HepG2 (cell line): ENCODE results near the gene ESPNL. TPM values are rescaled to one million over a fixed set of nuclear protein-coding genes. Genes with fewer than 3 reads are reported as not detected.
A peak's percentile ranks its signal among the peaks of the same experiment; 100 is the strongest.

Experiments used
- ATAC-seq: fragments of 200-7000 bp; cut with Tn5 transposase; 3 replicates; pipeline ENCODE4 v1.9.1; 2020; ENCODE audit warnings: mild to moderate bottlenecking, moderate library complexity
- BruUV-seq: library from RNA; stranded (reverse); fragments of 400-500 nt; replicated peaks from 2 replicates; lab custom pipeline; 2021; lab: Mats Ljungman, UMichigan
- CTCF ChIA-PET: fragments of 300-600 bp; formaldehyde crosslinking; extraction: SDS; loops from one replicate; lab custom pipeline; 2021; ENCODE audit warnings: low total read pairs, inconsistent platforms, low intra/inter-chr PET ratio; lab: Yijun Ruan, JAX
- POLR2A ChIA-PET: fragments of 350-600 bp; sonication (Branson Sonifier 250); formaldehyde crosslinking; loops from one replicate; lab custom pipeline; 2020; ENCODE audit warnings: antibody characterized with exemption, inconsistent platforms; lab: Yijun Ruan, JAX
- DNase-seq: peaks from one replicate; pipeline ENCODE4 v3.0.0-alpha.2; 2015; ENCODE audit warnings: low spot score
- FAIRE-seq: peaks from 3 replicates; lab custom pipeline; 2011; peaks lifted over from hg19 to GRCh38; lab: Jason Lieb, UNC
- H2AFZ ChIP-seq: one replicate; pipeline ENCODE4 v1.6.1; 2011; ENCODE audit warnings: low read length, inconsistent platforms
- H3K27ac ChIP-seq: fragments of 300-600 bp; 3 replicates; pipeline ENCODE4 v1.8.0; 2011; ENCODE audit warnings: mixed run types, mild to moderate bottlenecking, mixed read lengths, low read length, inconsistent platforms; ENCODE audit not compliant: insufficient read depth; ENCODE audit errors: extremely low read length
- H3K27me3 ChIP-seq, 2 experiments: fragments of 200-600 bp in 1 of 2; 2 replicates in 1 of 2; 3 replicates in 1 of 2; pipeline versions ENCODE4 v1.6.0 to v1.8.0; 2011; ENCODE audit warnings: low read length in 2 of 2, mild to moderate bottlenecking in 2 of 2, moderate library complexity in 2 of 2, inconsistent platforms in 1 of 2; ENCODE audit not compliant: insufficient read depth in 2 of 2, control insufficient read depth in 1 of 2
- H3K36me3 ChIP-seq, 2 experiments: fragments of 200-600 bp in 1 of 2; replicated peaks in 1 of 2; 2 replicates in 1 of 2; 3 replicates in 1 of 2; pipeline versions ENCODE4 v1.5.1 to v1.8.0; 2011; ENCODE audit warnings: low read length in 2 of 2, inconsistent platforms in 1 of 2; ENCODE audit not compliant: insufficient read depth in 2 of 2, control insufficient read depth in 1 of 2
- H3K4me1 ChIP-seq: 2 replicates; pipeline ENCODE4 v1.5.1; 2012; ENCODE audit warnings: low read length, inconsistent platforms; ENCODE audit not compliant: insufficient read depth
- H3K4me2 ChIP-seq: 2 replicates; pipeline ENCODE4 v1.6.0; 2011; ENCODE audit warnings: low read depth, low read length, inconsistent platforms
- H3K4me3 ChIP-seq, 3 experiments: fragments of 200-600 bp in 1 of 3; sonication (generic), shearing (Covaris generic) in 1 of 3; replicated peaks in 1 of 3; 2 replicates each; pipeline ENCODE4 v1.5.1; 2011 to 2016; ENCODE audit warnings: low read length in 3 of 3, inconsistent platforms in 2 of 3, low read depth in 2 of 3, mild to moderate bottlenecking in 2 of 3, control low read depth in 1 of 3, mixed read lengths in 1 of 3; ENCODE audit not compliant: insufficient read depth in 1 of 3
- H3K79me2 ChIP-seq: one replicate; pipeline ENCODE4 v1.6.1; 2011; ENCODE audit warnings: low read length, inconsistent platforms; ENCODE audit not compliant: insufficient read depth
- H3K9ac ChIP-seq: 2 replicates; pipeline ENCODE4 v1.6.0; 2011; ENCODE audit warnings: mild to moderate bottlenecking, low read depth, low read length, inconsistent platforms; ENCODE audit not compliant: insufficient read depth
- H3K9me3 ChIP-seq: 2 replicates; pipeline ENCODE4 v1.5.1; 2012; ENCODE audit warnings: mild to moderate bottlenecking, low read length
- H4K20me1 ChIP-seq: 2 replicates; pipeline ENCODE4 v1.6.0; 2011; ENCODE audit warnings: inconsistent platforms, mild to moderate bottlenecking, low read length, moderate library complexity; ENCODE audit not compliant: insufficient read depth
- ATF7-NPFF ChIP-seq: sonication (generic); formaldehyde crosslinking; IDR thresholded peaks from 2 replicates; pipeline ENCODE4 v1.8.1; 2023; ENCODE audit warnings: mild to moderate bottlenecking, low read depth, missing genetic modification reagents, moderate library complexity
- CHCHD3 ChIP-seq: sonication (generic); formaldehyde crosslinking; IDR thresholded peaks from 2 replicates; pipeline ENCODE4 v1.8.0; 2022; ENCODE audit warnings: mild to moderate bottlenecking, missing genetic modification reagents, moderate library complexity
- CREM ChIP-seq, 2 experiments: sonication (generic) in 1 of 2; formaldehyde crosslinking in 1 of 2; IDR thresholded peaks; 2 replicates each; pipeline versions ENCODE4 v1.4.0 to v1.6.1; 2016 to 2020; ENCODE audit warnings: antibody characterized with exemption in 1 of 2, mild to moderate bottlenecking in 1 of 2, missing genetic modification reagents in 1 of 2
- HIVEP1 ChIP-seq: sonication (generic); formaldehyde crosslinking; IDR thresholded peaks from 2 replicates; pipeline ENCODE4 v1.4.0; 2020; ENCODE audit warnings: mild to moderate bottlenecking, missing genetic modification reagents
- MAFF ChIP-seq: IDR thresholded peaks from 2 replicates; pipeline ENCODE4 v1.6.1; 2011; ENCODE audit warnings: low read depth, low read length, improper control_type of control experiment
- MAFK ChIP-seq, 2 experiments: IDR thresholded peaks in 1 of 2; conservative IDR thresholded peaks in 1 of 2; 2 replicates each; pipeline ENCODE4 v1.6.1; 2011; ENCODE audit warnings: improper control_type of control experiment in 2 of 2, low read length in 2 of 2
- ZNF333 ChIP-seq: sonication (generic); formaldehyde crosslinking; IDR thresholded peaks from 2 replicates; pipeline ENCODE4 v1.4.0; 2020; ENCODE audit warnings: mild to moderate bottlenecking, missing genetic modification reagents, borderline replicate concordance
- ZNF382 ChIP-seq: sonication (generic); formaldehyde crosslinking; IDR thresholded peaks from 2 replicates; pipeline ENCODE4 v1.5.0; 2020; ENCODE audit warnings: missing genetic modification reagents, mild to moderate bottlenecking, borderline replicate concordance
- ZNF616 ChIP-seq: sonication (generic); formaldehyde crosslinking; IDR thresholded peaks from 2 replicates; pipeline ENCODE4 v1.5.0; 2020; ENCODE audit warnings: low read depth, mild to moderate bottlenecking, missing genetic modification reagents
- ZNF670 ChIP-seq: sonication (generic); formaldehyde crosslinking; IDR thresholded peaks from 2 replicates; pipeline ENCODE4 v1.8.0; 2022; ENCODE audit warnings: mild to moderate bottlenecking, missing genetic modification reagents, borderline replicate concordance
- ZNF749 ChIP-seq: sonication (generic); formaldehyde crosslinking; IDR thresholded peaks from 2 replicates; pipeline ENCODE4 v1.8.0; 2022; ENCODE audit warnings: mild to moderate bottlenecking, missing genetic modification reagents, moderate library complexity, borderline replicate concordance
- ZNF788 ChIP-seq: sonication (generic); formaldehyde crosslinking; IDR thresholded peaks from 2 replicates; pipeline ENCODE4 v1.5.0; 2020; ENCODE audit warnings: mild to moderate bottlenecking, missing genetic modification reagents, borderline replicate concordance
- WGBS: methylation state at CpG from one replicate; pipeline ENCODE4 v1.1.6; 2017; ENCODE audit warnings: low lambda C conversion rate; 5-methylcytosine and 5-hydroxymethylcytosine counted together
- in situ Hi-C: cut with HindIII; loops from 2 replicates; pipeline ENCODE4 v1.10.0; 2017; ENCODE audit warnings: low pct_unique_long_range_greater_than_20kb; ENCODE audit not compliant: extremely low pct_ligation_motif_present
- intact Hi-C: fragments of 100-400 bp; cut with micrococcal nuclease; formaldehyde crosslinking; loops from one replicate; pipeline ENCODE4 v1.10.0; 2022; ENCODE audit not compliant: unreplicated experiment
- polyA plus RNA-seq, 8 experiments: library from polyadenylated mRNA; depleted of rRNA in 3 of 8; stranded (reverse) in 7 of 8; unstranded in 1 of 8; fragments of >200 nt; fragmentation: Illumina TruSeq in 4 of 8; extraction: Trizol in 4 of 8; gene quantifications; 2 replicates each; pipeline versions ENCODE4 v1.2.1 to v1.2.3, GENCODE V29; 2011 to 2016; ENCODE audit warnings: low read depth in 4 of 8, missing spikeins in 1 of 8, mixed read lengths in 1 of 8; ENCODE audit not compliant: insufficient read depth in 1 of 8
- total RNA-seq, 5 experiments: library from RNA; depleted of rRNA; stranded (reverse); fragments of >200 nt; fragmentation: Illumina TruSeq; extraction: Trizol; gene quantifications; 2 replicates each; pipeline ENCODE4 v1.2.3, GENCODE V29; 2016; ENCODE audit warnings: low read depth in 1 of 5
- TF ChIP-seq, protein P1 (sequence below): sonication (generic); formaldehyde crosslinking; IDR thresholded peaks from 2 replicates; pipeline ENCODE4 v1.5.0; 2020; ENCODE audit warnings: mild to moderate bottlenecking, missing genetic modification reagents, borderline replicate concordance

ESPNL gene
- total and polyA plus RNA-seq, 2 of the 13 experiments (the other 11 are each of a cell fraction or from before 2014, with no cell fraction given) = 0.45 to 0.80 TPM

DNA sequence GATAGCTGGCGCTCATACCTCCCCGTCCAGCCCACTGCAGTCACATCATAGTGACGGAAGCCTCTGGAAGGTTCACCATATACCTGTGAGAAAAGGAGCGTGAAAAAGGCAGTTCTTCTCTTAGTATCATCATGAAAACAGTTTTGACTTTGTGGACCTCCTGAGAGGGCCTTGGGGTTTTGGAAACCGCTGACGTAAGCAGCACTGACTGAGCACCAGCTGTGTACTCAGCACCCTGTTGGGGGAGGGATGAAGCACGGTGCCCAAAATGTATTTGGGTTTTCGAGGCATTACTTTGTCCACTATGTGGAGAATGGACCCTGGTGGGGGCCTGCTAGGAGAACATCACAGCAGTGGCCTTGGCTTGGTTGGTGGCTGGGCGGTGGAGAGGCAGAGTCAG lies 33.9 kb upstream of the ESPNL start:
- TF ChIP-seq ZNF333 (CRISPR knock-in tag) = no peak
- TF ChIP-seq, protein P1, sequence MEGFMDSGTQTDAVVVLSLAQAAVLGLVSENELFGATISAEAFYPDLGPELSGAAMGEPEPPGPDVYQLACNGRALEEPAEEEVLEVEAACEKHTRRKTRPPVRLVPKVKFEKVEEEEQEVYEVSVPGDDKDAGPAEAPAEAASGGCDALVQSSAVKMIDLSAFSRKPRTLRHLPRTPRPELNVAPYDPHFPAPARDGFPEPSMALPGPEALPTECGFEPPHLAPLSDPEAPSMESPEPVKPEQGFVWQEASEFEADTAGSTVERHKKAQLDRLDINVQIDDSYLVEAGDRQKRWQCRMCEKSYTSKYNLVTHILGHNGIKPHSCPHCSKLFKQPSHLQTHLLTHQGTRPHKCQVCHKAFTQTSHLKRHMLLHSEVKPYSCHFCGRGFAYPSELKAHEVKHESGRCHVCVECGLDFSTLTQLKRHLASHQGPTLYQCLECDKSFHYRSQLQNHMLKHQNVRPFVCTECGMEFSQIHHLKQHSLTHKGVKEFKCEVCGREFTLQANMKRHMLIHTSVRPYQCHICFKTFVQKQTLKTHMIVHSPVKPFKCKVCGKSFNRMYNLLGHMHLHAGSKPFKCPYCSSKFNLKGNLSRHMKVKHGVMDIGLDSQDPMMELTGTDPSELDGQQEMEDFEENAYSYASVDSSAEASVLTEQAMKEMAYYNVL = no peak
- no peak for TF ChIP-seq ZNF382 (CRISPR knock-in tag)
- no peak for TF ChIP-seq ZNF616 (CRISPR knock-in tag)
- TF ChIP-seq HIVEP1 (CRISPR knock-in tag) = no peak
- TF ChIP-seq CHCHD3 (CRISPR knock-in tag) = no peak
- no peak for TF ChIP-seq CREM (IDR thresholded peaks at IDR 0.05)
- no peak for TF ChIP-seq CREM (CRISPR knock-in tag; IDR thresholded peaks at IDR 0.05)
- peak; percentile 48; the same call in 1 of the 2 replicates for TF ChIP-seq MAFF
- no peak for TF ChIP-seq ZNF788
- peak; percentile 54 to 62 for TF ChIP-seq MAFK (conservative IDR thresholded peaks at IDR 0.05 in 1 of 2, IDR thresholded peaks at IDR 0.05 in 1 of 2; ENCODE audit: low read length in 2 of 2)
- no peak for TF ChIP-seq ZNF670 (CRISPR knock-in tag)
- TF ChIP-seq ATF7-NPFF (CRISPR knock-in tag) = no peak
- no peak for TF ChIP-seq ZNF749
- DNase-seq = no peak
- POLR2A ChIA-PET = no interaction called here
- peaks cover 40% of the 10 kb centered on the region for H3K4me1 ChIP-seq
- peaks cover 17 to 48% of the 10 kb centered on the region in 2 experiments for H3K36me3 ChIP-seq
- WGBS = 86% methylated on average over 9 of the region's 9 CpGs
- H3K4me3 ChIP-seq = no peak overlapping the region
- no peaks in the 10 kb centered on the region for H4K20me1 ChIP-seq
- peaks cover 26% of the 10 kb centered on the region for H3K79me2 ChIP-seq
- intact Hi-C loops (loop anchor here (10.0 kb wide), 1 partner anchor 379 kb away; no protein-coding TSS in a partner anchor), in situ Hi-C loops (no loop called here)
- no TSS peak for BruUV-seq
- no peak overlapping the region for H3K4me2 ChIP-seq
- no peak overlapping the region for H3K27ac ChIP-seq
- H3K27me3 ChIP-seq = no peaks in the 10 kb centered on the region; a peak in 1 of 5 replicates
- no peak overlapping the region for H2AFZ ChIP-seq
- H3K9me3 ChIP-seq = no peaks in the 10 kb centered on the region
- FAIRE-seq = no peak
- no peak for ATAC-seq
- H3K9ac ChIP-seq = no peak overlapping the region
- CTCF ChIA-PET = no interaction called here
